Tibial nerve (tissue), 4 donors: Measurements from ENCODE around the gene SNRNP40. TPM values are rescaled to one million over a fixed set of nuclear protein-coding genes. Genes with fewer than 3 reads are reported as not detected.

Experiments used
- DNase-seq, 2 donors: peaks; one replicate each; pipeline ENCODE4 v3.0.0-alpha.2; 2019; ENCODE audit warnings: low spot score in 2 of 2
- H3K27ac ChIP-seq, 4 donors: fragments of 200-600 bp; sonication (generic) in 3 of 4; one replicate each; pipeline ENCODE4 v1.5.1; 2017 to 2019; ENCODE audit warnings: mild to moderate bottlenecking in 1 of 4
- H3K27me3 ChIP-seq, 2 donors: fragments of 200-600 bp; sonication (generic) in 1 of 2; one replicate each; pipeline versions ENCODE4 v1.5.1 to v1.6.0; 2017 to 2019
- H3K36me3 ChIP-seq, 3 donors: fragments of 200-600 bp; sonication (generic); one replicate each; pipeline ENCODE4 v1.5.1; 2018 to 2019
- H3K4me1 ChIP-seq, 4 donors: fragments of 200-600 bp; sonication (generic) in 3 of 4; one replicate each; pipeline ENCODE4 v1.5.1; 2017 to 2019
- H3K4me3 ChIP-seq, 4 donors: fragments of 200-600 bp; sonication (generic) in 3 of 4; one replicate each; pipeline ENCODE4 v1.5.1; 2017 to 2019; ENCODE audit warnings: mild to moderate bottlenecking in 1 of 4, moderate library complexity in 1 of 4
- H3K9me3 ChIP-seq, 4 donors: fragments of 200-600 bp; sonication (generic) in 3 of 4; one replicate each; pipeline ENCODE4 v1.5.1; 2017 to 2019
- CTCF ChIP-seq, 5 experiments: fragments of 200-600 bp in 3 of 5; fragments of 450-650 bp in 2 of 5; sonication (generic) in 3 of 5; IDR thresholded peaks; one replicate each; pipeline ENCODE4 v1.5.1; 2016 to 2019; ENCODE audit warnings: antibody characterized with exemption in 5 of 5, mild to moderate bottlenecking in 3 of 5, moderate library complexity in 2 of 5
- EP300 ChIP-seq, 2 donors: sonication (generic); formaldehyde crosslinking; IDR thresholded peaks; one replicate each; pipeline ENCODE4 v1.6.1; 2017; ENCODE audit warnings: antibody characterized with exemption in 2 of 2, mild to moderate bottlenecking in 1 of 2
- POLR2A ChIP-seq, 2 donors: fragments of 450-650 bp; IDR thresholded peaks; one replicate each; pipeline ENCODE4 v1.6.1; 2017; ENCODE audit warnings: antibody characterized with exemption in 2 of 2, mild to moderate bottlenecking in 2 of 2, moderate library complexity in 2 of 2
- WGBS, 2 donors: methylation state at CpG; one replicate each; pipeline ENCODE4 v1.1.5; 2018; 5-methylcytosine and 5-hydroxymethylcytosine counted together
- total RNA-seq, 4 donors: library from RNA; depleted of rRNA; stranded (reverse); fragments of >200 nt; gene quantifications; one replicate each; pipeline ENCODE4 v1.1.0, GENCODE V29; 2016

SNRNP40 gene
- total RNA-seq, 4 donors from 2014 or later = 42.8 to 57.0 (median 48.4) TPM

DNA sequence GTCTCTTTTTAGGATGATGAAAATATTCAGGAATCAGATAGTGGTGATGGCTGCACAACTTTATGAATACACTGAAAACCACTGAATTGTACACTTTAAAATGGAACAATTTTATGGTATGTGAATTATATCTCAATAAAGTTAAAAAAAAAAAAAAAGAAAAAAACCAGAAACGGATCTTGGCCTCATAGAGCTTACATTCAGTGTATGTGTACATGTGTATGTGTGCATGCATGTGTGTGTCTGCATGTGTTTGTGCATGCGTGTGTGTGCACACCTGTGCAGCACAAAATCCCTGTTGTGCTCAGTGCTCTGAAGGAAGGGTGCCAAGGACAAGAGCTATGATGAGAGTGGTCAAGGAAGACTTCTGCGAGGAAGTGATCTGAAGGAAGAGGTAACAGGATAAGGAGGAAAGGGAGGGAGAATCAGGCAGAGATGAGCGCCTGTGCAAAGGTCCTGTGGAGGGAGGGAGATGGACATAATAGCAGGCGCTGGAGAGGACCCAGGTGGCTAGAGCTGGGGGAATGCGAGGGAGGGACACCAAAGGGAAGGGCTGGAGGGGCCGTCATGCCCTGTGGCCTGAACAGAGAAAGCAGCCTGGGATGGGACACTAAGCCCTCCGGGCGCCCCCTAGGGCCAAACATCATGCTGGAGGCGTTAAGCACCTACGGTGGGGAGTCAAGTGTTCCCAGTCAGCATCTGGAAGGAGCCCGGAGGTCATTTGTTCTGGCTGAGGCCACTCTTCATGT, 82.1 kb downstream of the SNRNP40 start:
- H3K4me1 ChIP-seq = no peaks in the 10 kb centered on the region
- H3K9me3 ChIP-seq = peaks cover 0 to 18% (median 0%) of the 10 kb centered on the region in 4 donors
- no peak overlapping the region for H3K4me3 ChIP-seq
- no peaks in the 10 kb centered on the region for H3K36me3 ChIP-seq
- H3K27ac ChIP-seq = no peak overlapping the region
- TF ChIP-seq POLR2A (IDR thresholded peaks at IDR 0.05) (no peak), EP300 (IDR thresholded peaks at IDR 0.05) (no peak), CTCF (IDR thresholded peaks at IDR 0.05) (no peak)
- H3K27me3 ChIP-seq = peaks cover 0 to 3% of the 10 kb centered on the region in 2 donors
- DNase-seq = no peak
- 53 to 54% methylated on average over 12 of the region's 12 CpGs for WGBS, 2 donors

Other genes starting within 250 kb of the SNRNP40 start
- 10 to 100 TPM; 64.8 to 93.4 (median 76.0) TPM for gene PUM1, start 231.1 kb downstream of the SNRNP40 start, total RNA-seq
- not detected for gene NKAIN1, start 56.9 kb downstream of the SNRNP40 start, total RNA-seq
- 10 to 100 TPM; 14.9 to 30.4 (median 26.5) TPM for gene ZCCHC17, start 244 bp upstream of the SNRNP40 start, total RNA-seq
- gene FABP3, start 76.3 kb upstream of the SNRNP40 start, total RNA-seq = 1 to 10 TPM in 3 of 4 donors, under 1 TPM in 1; 0.98 to 8.1 (median 3.4) TPM
- 1 to 10 TPM in 3 of 4 donors, under 1 TPM in 1; 0.42 to 4.3 (median 2.3) TPM for gene SERINC2, start 116.4 kb upstream of the SNRNP40 start, total RNA-seq